ENCODE results near the gene LGALS7.
A peak's percentile ranks its signal among the peaks of the same experiment; 100 is the strongest.
"Not testable (repeated sequence)": the region's sequence is repeated elsewhere in the genome, so short reads cannot be mapped to it uniquely, and the experiment has no call there.

LGALS7 gene

DNA sequence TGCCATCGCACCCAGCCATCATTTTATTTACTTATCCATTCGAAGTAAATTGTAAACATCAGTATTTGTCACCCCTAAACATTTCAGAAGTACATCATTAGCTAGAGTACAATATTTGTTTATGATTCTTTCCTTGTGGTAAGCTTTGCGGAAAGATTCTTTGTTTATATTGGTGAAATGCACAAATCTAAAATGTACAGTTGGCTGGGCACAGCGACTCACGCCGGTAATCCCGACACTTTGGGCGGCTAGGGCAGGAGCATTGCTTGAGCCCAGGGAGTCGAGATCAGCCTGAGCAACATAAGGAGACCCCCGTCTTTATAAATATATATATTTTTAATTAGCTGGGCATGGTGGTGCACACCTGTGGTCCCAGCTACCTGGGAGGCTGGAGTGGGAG lies 25.8 kb upstream of the LGALS7 start:
- no peak for FAIRE-seq

GRCh38 chr19:38797781-38798180 lies 24.5 kb upstream of the LGALS7 start:
- FAIRE-seq, result not testable (repeated sequence)

GRCh38 chr19:38796154-38796553 lies 22.8 kb upstream of the LGALS7 start:
- FAIRE-seq, result no peak

DNA sequence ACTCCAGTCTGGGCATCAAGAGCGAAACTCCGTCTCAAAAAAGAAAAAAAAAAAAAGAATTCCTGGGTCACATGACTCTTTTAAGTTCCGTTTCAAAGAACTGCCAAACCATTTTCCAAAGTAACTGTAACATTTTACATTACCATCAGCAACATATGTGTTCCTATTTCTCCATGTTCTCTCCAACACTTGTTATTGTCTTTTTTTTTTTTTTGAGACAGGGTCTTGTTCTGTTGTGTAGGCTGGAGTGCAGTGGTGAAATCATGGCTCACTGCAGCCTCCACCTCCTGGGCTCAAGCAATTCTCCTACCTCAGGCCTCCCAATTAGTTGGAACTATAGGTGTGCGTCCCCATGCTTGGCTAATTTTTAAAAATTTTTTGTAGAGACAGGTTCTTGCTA lies 22.2 kb upstream of the LGALS7 start:
- no peak for FAIRE-seq

DNA sequence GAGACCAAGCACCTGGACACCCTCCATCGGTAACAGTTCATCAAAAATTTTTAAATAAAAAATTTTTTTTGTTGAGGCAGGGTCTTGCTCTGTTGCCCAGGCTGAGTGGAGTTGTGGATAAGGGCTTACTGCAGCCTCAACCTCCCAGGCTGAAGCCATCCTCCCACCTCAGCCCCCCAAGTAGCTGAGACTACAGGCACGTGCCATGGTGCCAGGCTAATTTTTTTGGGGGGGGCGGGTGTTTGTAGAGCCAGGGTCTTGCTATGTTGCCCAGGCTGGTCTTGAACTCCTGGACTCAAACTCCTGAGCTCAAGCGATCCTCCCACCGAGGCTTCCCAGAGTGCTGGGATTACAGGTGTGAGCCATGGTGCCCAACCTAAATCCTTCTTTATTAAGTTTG lies 20.4 kb upstream of the LGALS7 start:
- FAIRE-seq, result no peak

DNA sequence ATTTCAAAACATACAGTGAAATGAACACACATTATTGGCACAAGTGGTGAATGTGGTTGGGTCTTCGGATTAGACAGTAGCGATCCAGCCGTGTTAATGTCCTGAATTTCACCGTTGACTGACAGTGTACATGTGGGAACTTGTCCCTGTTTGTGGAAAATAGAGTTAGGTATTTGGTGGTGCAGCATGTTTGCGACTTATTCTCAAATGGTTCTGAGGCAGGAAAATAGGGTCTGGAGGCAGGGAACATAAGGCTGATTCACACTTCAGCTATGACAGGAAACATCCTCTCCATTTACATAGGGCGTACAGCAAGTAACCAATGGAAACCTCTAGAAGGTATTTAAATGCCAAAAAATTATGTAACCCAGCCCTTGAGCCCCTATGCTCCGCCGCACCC lies 19.9 kb upstream of the LGALS7 start:
- no peak for FAIRE-seq

DNA sequence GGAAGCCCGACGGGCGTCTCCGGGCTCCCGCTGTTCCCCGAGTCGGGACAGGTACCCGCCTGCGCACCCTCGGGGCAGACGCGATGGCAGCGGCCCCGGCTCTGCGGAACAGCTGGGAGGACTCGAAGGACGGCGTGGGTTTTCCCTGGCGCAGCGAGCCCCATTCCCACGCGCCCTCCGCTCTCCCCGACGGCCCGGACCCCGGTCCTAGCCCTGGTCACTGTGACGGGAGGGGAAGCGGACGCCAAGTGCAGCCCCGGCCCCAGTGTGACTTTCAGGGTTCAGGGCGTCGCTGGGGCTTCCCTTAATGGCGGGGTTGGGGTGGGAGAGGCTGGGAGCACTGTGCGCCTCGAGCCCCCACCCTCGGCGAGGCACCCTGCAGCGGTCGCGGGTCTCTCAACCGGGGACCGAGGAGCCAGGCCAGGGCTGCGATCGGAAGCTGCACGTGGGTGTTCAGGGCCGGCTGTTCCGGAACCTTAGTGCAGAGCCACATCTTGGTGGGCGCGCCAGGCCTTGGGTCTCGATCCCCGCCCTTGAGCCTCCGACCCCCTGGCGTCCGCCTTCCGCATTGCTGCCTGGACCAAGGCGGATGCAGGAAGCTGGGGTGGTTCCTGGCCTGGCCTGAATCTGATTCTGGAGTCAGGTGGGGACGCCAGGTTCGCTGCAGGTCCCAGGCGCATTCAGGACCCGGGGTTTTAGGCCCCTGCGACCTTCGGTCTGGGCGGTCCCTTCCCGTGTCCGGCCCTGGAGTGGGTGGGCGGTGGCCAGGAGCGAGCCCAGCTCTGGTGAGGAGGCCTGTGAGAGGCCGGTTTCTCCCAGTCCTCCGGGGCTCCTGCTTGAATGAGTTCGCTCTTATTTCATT lies 19.2 kb upstream of the LGALS7 start:
- no peak for FAIRE-seq

DNA sequence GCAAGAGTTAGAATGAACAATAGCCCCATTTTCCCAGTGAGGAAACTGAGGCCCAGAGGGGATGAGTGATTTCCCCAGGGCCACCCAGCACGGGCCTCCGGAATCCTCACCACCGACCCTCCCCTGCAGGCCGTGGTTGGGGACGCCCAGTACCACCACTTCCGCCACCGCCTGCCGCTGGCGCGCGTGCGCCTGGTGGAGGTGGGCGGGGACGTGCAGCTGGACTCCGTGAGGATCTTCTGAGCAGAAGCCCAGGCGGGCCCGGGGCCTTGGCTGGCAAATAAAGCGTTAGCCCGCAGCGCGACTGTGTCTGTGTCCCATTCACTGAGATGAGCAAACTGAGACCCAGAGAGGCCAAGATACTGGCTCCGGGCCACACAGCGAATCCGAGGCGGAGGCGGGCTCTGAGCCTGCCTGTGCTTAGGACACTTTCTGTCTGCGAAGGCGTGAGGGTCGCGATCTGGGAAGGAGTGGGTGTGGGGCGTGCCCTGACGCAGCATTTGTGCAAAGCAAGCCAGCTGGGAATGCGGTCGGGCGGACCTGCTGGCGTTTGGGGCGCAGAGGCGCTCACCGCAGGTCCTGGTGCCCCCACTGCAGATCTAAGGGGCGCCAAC lies 18.2 kb upstream of the LGALS7 start:
- FAIRE-seq, result peak; percentile 93

GRCh38 chr19:38790507-38791403 lies 17.4 kb upstream of the LGALS7 start:
- FAIRE-seq, result not testable (repeated sequence)

- no peak for FAIRE-seq
Observed at GRCh38 chr19:38788478-38789243, 15.3 kb upstream of the LGALS7 start, which contains the start of gene LGALS7B. LGALS7B (plus strand) TSS chr19:38789200; CDS start chr19:38789227, 27 bp downstream.

DNA sequence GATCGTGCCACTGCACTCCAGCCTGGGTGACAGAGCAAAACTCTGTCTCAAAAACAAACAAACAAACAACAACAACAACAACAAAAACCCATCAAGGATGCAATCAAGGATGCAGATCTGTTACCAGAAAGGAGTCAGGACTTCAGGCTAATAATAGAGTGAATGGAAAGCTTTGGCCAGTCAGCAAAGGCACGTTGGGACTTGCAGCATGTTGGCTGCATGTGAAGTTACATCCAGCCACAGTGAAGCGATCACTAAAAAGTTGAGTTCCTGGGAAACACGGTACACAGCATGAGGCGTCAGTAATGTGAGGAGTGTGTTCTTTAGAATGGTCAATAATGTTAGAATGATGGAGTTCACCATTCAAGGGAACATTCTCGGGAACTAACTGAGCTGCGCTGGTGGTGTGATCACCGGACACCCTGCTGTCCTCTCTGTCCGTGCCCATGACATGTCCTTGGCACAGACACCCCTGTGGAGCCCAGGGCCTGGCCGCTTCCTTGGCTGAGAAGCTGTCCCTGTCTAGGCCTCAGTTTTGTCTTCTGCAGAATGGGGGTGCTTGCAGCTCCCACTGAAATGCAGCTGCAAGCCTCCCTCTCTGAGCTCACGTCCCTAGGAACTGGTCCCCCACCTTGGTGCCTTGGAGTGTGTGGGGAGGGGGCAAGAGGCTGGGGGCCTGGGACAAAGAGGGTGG lies 13.4 kb upstream of the LGALS7 start:
- FAIRE-seq, result no peak

DNA sequence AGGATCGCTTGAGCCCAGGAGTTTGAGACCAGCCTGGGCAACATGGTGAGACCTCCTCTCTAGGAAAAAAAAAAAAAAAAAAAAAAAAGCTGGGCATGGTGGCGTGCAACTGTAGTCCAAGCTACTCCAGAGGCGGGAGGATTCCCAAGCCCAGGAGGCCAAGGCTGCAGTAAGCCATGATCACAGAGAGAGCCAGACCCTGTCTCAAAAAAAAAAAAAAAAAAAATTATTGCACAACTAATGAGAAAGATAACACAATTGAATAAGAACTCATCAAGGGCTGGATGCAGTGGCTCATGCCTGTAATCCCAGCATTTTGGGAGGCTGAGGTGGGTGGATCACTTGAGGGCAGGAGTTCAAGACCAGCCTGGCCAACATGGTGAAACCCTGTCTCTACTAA lies 12.7 kb upstream of the LGALS7 start:
- FAIRE-seq, result not testable (repeated sequence)

GRCh38 chr19:38785187-38785699 lies 11.9 kb upstream of the LGALS7 start:
- FAIRE-seq, result no peak

DNA sequence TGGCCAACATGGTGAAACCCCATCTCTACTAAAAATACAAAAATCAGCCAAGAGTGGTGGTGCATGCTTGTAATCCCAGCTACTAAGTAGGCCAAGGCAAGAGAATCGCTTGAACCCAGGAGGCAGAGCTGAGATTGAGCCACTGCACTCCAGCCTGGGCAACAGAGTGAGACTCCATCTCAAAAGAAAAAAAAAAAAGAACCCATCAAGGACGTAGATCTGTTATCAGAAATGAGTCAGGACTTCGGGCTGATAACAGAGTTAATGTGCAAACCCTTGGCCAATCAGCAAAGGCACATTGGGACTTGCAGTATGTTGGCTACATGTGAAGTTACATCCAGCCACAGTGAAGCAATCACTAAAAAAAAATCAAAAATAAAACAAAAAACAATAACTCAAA lies 10.9 kb upstream of the LGALS7 start:
- FAIRE-seq, result no peak

DNA sequence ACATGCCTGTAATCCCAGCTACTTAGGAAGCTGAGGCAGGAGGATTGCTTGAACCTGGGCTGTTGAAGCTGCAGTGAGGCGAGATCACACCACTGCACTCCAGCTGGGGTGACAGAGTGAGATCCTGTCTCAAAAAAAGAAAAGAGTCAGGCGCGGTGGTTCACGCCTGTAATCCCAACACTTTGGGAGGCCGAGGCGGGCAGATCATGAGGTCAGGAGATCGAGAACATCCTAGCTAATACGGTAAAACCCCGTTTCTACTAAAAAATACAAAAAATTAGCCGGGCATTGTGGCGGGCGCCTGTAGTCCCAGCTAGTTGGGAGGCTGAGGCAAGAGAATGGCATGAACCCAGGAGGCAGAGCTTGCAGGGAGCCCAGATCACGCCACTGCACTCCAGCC lies 8.9 kb upstream of the LGALS7 start:
- FAIRE-seq, result not testable (repeated sequence)

- FAIRE-seq, result no peak
Observed at GRCh38 chr19:38781058-38781457, 7.7 kb upstream of the LGALS7 start.

DNA sequence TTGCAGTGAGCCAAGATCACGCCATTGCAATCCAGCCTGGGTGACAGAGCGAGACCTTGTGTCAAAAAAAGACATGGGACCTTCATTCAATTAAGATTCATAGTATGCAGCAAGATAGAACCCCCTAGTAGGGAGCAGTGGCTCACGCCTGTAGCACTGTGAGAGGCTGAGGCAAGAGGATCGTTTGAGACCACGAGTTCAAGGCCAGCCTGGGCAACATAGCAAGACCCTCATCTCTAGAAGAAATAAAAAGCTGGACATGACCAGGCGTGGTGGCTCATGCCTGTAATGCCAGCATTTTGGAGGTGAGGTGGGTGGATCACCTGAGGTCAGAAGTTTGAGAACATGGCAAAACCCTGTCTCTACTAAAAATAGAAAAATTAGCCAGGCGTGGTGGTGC lies 7.1 kb upstream of the LGALS7 start:
- FAIRE-seq, result no peak

DNA sequence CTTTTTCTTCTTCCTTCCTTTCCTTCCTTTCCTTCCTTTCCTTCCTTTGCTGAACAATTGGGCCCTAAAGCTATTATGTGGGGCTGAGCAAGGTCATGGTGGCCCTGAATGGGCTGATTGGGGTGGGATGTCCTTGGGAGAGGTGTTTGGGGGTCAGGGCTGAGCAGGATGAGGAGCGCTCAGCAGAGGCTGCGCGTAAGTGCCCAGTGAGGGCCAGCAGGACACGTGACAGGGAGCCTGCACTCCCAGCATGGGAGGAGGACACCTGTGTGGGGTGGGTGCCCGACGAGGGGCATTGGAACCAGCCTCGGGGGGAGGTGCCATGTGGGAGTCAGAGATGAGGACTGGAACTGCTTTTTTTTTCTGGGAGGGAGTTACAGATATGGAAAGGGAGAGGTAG lies 5.4 kb upstream of the LGALS7 start:
- FAIRE-seq, result no peak

DNA sequence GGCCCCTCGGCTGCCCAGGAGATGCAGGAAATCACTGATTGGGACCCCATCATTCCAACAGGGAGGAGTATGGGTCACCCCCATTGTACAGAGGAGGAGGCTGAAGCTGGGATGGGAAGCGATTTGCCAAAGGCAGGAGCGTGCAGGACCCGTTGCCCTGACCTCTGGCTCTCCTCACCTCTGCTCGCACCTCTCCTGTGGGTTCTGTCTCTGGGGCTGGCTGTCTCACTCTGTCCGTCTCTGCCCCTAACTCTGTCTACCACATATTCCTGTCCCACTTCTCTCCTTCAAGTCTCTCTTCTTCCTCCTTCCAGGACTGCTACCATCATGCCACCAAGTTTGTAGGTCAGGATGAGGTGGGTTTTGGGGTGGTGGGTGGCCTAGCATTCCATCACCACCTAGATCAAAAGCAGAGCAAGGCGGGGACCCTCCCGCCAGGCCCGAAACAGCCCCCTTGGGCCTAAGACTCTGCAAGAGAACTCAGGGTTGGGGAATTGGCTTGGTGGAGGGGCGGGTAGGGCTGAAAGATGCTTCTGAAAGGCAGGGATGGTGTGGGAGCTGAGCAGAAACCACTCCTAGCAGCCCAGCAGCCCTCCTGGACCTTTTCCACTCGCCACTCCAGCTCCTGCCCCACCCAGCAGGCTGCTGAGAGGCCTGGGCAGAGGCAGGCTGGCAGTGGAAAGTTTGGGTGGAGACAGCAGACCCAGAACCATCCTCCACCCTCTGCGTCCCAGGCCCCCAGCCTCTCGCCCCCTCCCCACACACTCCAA lies 1.0 kb upstream of the LGALS7 start:
- no peak for FAIRE-seq

GRCh38 chr19:38771569-38771968 lies 1.7 kb downstream of the LGALS7 start:
- FAIRE-seq, result not testable (repeated sequence)

- FAIRE-seq, result peak; percentile 54
Observed at GRCh38 chr19:38770949-38771275, 2.4 kb downstream of the LGALS7 start.

Measured in endometrium (tissue), 2 donors.